A172 (cell line): ENCODE results near the gene SLC9C1. TPM values are rescaled to one million over a fixed set of nuclear protein-coding genes. Genes with fewer than 3 reads are reported as not detected.

Experiments used
- DNase-seq: peaks from one replicate; pipeline ENCODE4 v3.0.0-alpha.2; 2015; ENCODE audit warnings: low spot score
- total RNA-seq: library from RNA; depleted of rRNA; stranded (reverse); fragments of >200 nt; shearing (Covaris generic); gene quantifications from 2 replicates; pipeline ENCODE4 v1.2.3, GENCODE V29; 2014; rRNA removed

Gene SLC9C1
- not detected in 2 replicates for total RNA-seq

DNA sequence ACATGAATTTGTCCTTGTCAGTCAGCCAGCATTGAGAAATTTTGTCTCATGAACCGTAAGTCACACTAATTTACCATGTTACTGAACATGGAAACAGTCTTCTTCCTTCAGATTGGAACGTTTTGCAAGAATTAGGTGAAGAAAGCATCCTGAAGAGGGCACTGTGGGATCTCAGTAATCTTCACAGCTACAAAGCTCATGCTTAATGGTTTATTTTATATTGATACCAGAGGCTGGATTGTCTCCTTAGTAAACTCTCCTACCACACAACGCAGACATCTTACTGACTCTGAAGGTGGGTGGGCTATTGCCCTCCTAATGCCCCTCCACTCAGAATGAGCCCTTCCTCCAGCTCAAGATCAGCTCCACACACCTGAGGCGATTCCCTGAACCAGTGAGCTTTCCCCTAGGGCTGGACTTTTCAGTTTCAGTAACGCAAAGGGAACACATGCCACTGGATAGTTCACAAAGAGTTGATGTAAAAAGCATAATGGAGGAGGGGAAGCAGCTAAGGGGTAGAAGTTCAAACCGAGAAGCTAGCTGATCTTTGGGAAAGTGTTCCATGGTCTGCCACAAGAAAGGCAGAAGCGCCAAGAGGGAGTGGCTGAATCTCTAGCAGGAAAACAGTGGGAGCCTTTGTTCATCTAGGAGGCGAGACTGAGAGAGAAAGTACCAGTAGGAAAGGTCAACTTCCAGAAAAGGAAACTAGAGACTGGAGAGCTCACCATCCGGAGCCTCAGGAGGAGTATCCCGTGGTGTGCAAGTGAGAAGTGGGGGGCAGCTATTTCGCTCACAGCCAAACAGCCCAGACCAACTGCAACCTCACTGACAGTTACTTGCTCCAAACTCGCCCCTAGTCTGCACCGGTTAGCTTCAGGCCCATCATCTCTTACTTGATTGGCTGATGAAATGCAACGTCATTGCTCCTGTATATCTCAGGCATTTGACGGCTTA is at the start of gene SLC9C1:
SLC9C1 (minus strand) TSS at position 849 of the 954 bp plus-strand sequence. CDS start 7,425 bp downstream, outside the sequence.
- peak; percentile 82 for DNase-seq

GRCh38 chr3:112341386-112341785 is 47.4 kb upstream of the SLC9C1 start:
- DNase-seq, result no peak

DNA sequence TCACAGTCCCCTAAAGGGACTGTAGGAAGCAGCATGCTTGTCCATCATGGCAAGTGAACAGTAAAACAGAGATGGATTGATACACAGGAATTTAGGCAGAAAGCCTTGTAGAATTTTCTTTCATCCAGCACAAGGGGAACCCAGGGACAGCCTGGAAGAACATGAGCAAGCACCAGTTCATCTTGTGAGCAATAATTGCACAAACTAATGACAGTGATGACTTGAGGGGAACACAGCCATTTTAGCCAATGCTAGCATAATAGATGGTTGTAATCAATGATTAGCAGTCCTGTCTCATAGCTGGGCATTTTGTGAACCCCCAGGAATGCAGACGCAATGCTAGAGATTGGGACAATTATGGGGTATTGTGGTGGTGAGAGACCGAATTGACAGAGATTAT is 45.6 kb upstream of the SLC9C1 start:
- no peak for DNase-seq

DNA sequence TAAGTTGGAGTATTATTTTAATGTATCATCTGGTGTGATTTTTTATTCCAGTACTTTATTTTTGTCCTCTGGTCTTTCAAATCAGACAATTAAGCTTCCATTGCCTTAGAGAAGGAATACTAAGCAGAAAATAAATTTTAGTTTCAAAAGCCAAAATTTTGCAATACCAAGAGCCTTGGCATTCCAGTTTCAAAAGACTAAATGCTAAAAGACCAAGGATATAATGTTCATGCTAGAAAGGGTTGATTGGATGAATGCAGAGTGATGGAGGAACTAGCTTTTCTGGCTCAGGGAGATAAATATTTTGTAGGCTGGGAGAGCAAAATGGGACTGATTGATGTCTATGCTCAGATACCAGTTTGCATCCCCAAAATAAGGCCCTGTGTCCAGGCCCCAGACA is 45.1 kb upstream of the SLC9C1 start:
- no peak for DNase-seq

DNA sequence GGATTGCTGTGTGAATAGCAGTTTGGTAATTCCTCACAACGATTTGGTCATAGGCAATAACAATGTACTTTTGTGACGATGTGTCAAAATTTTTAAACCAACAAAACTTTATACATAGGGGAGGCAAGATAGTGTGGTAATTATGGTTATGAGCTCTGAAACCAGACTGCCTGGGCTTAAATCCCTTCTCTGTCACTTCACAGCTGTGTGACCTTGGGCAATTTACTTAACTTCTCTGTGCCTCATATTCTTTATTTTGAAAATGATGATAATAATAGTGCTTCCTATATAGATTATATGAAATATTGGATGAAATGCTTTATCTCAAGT is 44.7 kb upstream of the SLC9C1 start:
- DNase-seq, result no peak

DNA sequence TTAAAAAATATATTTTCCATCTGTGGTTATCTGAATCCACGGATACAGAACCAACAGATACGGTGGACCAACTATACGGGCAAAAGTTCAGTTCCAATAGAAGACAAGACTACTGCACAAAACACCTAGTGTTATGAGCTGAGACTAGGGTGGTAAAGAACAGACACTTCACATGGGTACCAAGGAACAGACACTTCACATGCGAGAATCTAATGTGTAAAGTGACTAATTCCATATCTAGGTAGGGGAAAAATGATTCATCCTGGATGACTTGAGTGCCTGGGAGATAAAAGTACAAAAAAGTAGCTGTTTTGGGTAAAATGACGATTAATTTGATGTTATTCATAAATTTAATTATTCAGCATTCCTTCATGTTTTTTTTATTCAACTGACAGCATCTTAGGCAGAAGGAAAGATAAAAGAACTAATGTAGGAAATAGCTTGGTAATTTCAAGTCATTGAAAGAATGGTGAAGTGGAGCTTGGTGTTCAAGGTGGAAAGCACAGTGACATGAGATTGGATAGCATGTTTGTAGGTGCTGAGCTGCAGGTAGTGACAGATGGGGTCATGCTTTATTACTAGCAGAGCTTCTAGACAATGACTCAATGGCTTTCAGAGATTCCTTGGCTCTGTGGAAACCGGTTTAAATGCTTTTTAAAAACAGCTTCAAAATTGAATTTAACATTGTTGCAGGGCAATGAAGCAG is 44.2 kb upstream of the SLC9C1 start:
- DNase-seq, result no peak

DNA sequence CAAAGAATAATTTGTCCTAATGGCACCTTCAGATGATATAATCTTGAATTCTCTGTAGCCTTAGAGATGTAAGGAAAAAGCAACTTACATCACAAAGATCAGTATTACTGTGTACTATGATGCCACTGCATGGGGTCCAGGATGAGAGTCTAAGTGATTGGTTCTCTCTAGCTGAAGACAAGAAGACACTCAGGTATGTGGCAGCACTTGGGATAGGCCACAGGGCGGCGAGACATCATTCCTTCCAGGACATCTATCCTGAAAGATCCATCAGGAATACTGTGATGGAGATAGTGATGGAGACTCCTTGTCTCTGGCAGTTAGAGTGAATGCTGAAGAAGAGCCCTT is 41.4 kb upstream of the SLC9C1 start:
- DNase-seq, result no peak

GRCh38 chr3:112334691-112335433 is 40.8 kb upstream of the SLC9C1 start:
- no peak for DNase-seq

- no peak for DNase-seq
These were observed 39.6 kb upstream of the SLC9C1 start for GRCh38 chr3:112333381-112334317.

DNA sequence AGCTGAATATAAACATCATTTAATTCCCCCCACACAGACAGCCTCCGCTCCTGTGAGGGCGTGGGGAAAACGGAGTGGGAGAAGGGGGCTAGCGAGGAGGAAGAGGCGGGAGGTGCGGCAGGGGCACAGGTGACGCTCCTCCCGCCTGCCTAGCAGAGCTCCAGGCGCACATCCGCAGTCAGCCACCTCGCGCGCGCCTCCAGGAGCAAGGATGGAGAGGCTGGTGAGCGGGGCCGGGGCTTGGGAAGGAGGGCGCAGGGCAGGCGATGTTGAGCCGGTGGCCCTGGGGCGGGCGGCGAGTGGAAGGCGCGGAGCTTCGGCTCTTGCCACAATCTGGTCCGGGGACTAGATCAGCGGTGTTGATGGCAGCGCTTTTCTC is 39.0 kb upstream of the SLC9C1 start, which contains the start of gene CD200:
CD200 (plus strand) TSS at position 155 of the 379 bp plus-strand sequence; CDS start at position 212, 57 bp downstream.
- no peak for DNase-seq

DNA sequence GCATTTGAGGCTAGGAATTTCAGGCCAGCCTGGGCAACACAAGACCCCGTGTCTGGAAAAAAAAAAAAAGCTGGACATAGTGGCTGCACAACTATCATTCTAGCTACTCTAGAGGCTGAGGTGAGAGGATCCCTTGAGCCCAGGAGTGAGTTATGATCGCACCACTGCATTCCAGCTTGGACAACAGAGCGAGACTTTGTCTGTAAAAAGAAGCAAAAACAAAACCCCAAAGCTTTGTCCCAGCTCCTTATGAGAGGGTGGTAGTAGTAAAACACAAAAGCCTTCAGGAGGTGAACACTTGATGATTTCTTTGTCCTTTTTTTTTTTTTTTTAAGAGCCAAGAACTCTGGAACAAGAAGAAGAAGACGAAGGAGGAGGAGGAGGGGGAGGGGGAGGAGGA is 37.8 kb upstream of the SLC9C1 start:
- DNase-seq, result no peak

DNA sequence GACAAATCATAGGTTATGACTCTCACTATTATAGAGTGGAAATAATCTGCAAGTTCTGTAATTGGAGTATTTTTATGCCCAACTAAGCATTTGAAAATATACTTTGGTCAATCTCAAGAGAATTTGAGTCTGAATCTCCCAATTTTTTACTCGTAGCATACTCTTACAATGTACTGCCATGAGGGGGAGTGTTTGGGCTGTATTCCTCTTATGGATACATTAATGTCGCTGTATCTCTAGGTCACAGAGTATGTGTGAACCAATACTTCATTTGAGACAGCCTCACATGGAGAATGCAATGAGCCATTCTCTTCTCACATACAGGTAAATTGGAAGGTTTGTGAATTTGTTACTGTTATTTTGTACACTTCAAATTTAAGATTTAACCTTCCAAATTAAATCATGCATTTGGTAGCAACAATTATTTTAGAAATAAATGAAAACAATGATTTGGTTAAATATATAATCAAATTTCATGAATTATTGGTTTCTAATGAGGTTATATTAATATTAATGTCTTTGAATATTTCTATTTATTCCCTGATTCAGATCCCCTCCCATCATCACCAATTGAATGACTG is 33.4 kb upstream of the SLC9C1 start:
- peak; percentile 65 for DNase-seq

DNA sequence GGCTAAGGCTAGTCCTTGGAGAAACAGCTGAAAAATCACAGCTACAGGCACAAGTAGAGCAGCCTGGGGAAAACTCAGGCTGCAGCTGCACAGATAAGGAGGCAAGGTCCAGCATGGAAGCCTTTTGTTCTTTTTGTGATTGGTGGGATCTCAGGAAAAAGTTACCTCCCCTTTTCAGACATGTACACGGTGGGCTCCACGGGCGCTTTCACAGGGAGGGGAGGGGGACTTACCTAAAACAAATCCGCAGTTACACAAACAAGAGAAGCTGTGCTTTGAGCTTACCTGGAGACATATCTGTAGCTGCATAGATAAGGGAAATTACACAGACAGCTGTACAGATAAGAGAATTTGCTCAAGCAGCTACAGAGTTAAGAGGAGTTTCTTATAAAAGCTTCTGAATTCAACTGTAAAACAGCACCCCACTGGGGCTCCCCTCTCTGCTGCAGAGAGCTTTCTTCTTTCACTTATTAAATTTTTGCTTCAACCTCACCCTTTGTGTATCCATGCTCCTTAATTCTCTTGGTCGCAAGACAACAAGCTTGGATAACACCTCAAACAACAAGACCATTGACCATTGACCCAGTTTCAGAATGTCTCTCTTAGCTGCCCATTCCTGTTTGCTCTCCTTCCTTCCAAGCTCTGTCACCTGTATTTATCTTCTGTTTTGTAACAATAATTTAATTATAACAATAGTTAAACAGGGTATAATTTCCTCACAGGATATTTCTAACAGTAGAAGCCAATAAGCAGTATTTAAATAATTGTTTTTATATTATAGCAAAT is 28.0 kb upstream of the SLC9C1 start:
- DNase-seq, result no peak

DNA sequence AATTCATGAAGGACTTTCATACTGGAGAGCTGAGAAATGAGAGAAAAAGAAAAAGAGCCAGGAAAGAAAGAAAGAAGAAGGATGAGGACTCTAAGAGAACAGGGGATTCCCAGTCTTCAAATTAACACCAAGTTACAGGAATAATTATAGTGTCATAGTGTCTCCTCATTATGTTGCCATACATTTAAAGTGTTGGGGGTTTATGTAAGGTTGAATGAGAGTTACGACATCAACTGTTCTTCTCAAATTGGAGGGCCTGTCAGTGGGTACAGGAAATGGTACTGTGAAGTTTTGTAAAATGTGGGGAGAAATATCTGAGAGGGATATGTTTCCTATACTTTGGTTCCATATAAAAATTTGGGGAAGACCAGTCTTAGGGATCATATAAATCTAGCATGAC is 26.7 kb upstream of the SLC9C1 start:
- DNase-seq, result no peak

DNA sequence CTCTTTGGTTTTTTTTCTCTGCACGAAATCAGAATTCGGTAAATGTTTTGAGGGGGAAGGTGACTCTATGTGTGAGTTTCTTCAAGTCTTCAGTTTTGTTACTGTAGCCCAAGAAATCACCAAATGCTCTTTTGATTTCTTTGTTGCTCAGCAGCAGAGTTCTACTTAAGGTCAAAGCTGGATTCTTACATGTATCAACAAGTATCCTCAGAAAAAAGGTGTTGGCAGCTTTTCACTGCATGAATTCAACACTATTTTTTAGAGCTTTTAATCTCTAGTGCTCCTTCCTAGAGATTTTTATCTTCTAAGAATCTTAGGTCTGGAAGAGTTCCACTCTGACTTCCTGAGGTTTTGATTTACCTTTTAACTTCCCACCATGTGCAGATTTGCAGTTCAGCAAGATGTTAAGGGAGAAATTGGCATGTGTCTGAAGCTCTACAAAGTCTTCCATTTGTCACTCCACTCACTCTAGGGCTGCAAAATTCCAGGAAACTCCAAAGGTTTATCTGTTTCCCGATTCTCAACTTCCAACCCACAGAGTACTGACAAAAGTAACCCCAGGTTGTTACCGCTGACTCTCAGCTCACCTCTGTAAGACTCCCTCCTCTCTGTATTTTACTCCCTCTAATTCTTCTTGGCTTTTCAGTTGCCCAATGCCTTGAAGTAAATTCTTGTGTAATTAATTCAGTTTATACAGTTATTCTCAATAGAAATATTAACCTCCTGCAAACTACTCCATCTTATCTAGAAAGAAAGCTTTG is 25.7 kb upstream of the SLC9C1 start:
- no peak for DNase-seq

GRCh38 chr3:112315791-112316190 is 21.8 kb upstream of the SLC9C1 start:
- DNase-seq, result no peak

DNA sequence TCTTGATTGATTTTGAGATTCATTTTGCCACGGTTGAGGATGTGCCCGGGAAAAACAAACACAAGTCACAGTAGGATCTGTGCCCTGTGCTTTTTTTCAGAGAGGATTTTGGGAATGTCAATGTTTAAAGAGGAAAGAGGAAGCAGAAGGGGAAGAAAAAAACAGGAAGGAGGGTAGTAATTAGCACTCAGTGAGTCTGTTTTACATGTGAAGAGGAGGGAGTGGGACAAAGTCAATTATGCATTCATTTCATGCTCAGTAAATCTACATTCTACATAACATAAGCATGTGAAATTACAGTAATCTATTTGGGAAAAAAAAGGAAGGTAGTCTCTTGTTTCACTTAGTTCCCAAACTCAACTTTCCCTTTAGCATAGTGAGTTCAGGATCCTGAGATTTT is 20.6 kb upstream of the SLC9C1 start:
- DNase-seq, result no peak

DNA sequence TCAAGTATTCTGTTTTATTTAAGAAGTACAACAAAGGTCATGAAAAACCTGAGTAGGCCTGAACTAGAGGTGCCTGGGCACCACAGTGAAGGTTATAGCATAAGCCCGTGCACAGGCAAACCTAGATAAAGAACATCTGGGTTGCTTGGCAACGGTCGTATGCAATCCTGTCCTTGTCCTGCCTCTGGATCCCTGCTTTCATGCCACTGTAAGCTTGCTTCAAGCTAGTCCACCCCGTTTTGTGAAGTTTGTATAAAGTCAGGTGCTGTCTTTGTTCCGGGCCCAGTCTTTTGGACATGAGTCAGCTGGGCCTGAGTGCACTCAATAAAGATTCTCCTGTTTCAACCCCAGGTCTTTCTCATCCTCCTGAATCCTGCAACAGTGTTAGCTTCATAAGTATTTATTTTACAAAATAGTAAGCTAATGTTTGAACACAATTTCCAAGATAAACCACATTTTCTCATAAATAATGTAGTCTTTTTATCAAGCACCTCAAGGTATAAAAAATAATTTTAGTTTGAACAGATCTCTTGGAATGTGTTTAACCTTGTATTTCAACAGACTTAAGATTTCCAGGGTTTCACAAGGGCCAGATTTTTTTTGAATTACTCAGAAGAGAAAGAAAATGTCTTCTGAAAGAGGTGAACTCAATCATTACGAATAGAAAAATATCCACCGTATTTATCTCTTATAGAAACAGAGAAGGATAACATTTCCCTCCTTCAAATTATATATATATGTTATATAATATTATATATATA is 14.3 kb upstream of the SLC9C1 start:
- DNase-seq, result no peak

DNA sequence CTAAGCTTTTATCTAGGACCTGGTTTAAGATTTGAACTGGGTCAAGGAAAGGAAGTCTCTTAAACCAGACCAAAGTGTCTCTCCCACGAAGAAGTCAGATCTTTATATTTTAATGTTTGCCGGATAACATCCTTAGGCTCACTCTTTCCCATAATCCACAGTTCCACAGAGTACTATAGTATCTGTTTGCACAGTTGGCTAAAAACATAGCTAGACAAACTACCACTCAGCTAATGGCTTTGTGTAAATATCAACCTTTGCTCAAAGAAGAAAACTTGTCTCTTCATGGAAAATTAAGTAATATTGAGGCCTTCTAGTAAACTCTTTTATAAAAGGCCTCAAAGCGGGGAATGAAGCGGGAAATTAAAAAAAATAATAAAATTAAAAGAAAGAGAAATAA is 13.5 kb upstream of the SLC9C1 start:
- DNase-seq, result no peak
